Measurements from ENCODE around the gene SYT6. TPM values are rescaled to one million over a fixed set of nuclear protein-coding genes. Genes with fewer than 3 reads are reported as not detected.

The SYT6 gene
- polyA plus RNA-seq, 3 donors from 2014 or later = not detected

DNA sequence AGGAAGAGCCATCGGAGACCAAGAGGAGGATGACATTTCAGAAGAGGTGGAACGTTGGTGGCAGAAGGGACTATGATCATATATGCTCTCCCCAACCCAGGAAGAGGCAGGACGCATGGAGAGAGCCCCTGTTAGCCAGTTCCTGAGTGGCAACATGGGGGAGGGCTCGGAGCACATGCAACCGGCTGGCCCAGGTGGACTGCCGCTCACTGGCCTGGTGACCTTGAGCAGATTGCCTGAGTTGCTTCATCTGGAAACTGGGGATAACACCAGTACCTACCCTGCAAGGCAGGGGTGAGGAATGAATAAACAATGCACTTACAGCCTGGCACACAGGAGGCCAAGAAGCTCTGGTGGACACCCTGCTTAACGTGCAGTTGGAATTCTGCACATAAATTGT lies 29.0 kb downstream of the SYT6 start:
- peak overlapping the region in 2 of 6 donors; percentile 43 to 65 for H3K27ac Mint-ChIP-seq
- peaks cover 0 to 2% (median 0%) of the 10 kb centered on the region in 6 donors for H3K9me3 Mint-ChIP-seq
- no peak overlapping the region for H3K4me3 Mint-ChIP-seq
- H3K27me3 Mint-ChIP-seq (ENCODE audit: low read depth in 3 of 3) = peaks cover 0 to 2% (median 0%) of the 10 kb centered on the region in 3 donors
- DNase-seq = no peak
- peaks cover 27 to 33% of the 10 kb centered on the region in 2 donors for H3K4me1 Mint-ChIP-seq
- H3K36me3 Mint-ChIP-seq = peaks cover 0 to 4% (median 0%) of the 10 kb centered on the region in 3 donors

DNA sequence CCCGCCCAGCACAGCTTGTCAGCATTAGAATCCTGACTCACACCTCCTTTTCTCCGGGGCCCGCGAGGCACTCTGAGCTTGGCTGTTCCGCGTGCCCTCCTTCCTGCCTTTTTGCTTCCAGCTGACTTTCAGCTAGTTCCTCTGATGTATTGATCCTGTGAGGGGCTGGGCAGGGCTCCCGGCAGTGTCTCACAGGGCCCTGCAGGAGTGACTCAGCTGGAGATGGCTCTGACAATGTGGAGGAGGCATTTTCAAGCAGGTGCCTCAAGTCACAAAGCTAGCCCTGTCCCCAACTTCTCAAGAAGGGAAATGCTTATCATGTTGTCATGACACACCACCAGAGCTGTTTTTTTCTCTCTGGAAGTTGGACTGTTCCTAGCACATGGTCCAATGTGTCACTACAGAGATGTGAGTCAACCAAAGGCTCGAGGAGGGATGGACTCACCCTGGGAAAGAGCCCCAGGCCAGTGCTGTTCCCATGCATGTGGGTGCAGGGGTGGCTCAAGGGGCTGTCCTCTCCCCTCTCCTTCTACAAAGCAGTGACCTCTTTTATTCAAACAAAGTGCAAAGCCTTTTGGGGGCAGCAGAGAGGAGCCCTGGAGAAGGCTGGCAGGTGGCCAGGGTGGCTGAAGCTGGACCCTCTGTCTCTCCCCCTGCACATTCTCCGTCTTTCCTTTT lies 30.6 kb downstream of the SYT6 start:
- Mint-ChIP-seq H3K4me3 (no peak overlapping the region), H3K27ac (no peak overlapping the region), H3K36me3 (peaks cover 0 to 4% (median 0%) of the 10 kb centered on the region in 3 donors), H3K9me3 (no peaks in the 10 kb centered on the region), H3K4me1 (peaks cover 14 to 17% of the 10 kb centered on the region in 2 donors), H3K27me3 (ENCODE audit: low read depth in 3 of 3) (peaks cover 0 to under 1% (median 0%) of the 10 kb centered on the region in 3 donors)
- DNase-seq = no peak

DNA sequence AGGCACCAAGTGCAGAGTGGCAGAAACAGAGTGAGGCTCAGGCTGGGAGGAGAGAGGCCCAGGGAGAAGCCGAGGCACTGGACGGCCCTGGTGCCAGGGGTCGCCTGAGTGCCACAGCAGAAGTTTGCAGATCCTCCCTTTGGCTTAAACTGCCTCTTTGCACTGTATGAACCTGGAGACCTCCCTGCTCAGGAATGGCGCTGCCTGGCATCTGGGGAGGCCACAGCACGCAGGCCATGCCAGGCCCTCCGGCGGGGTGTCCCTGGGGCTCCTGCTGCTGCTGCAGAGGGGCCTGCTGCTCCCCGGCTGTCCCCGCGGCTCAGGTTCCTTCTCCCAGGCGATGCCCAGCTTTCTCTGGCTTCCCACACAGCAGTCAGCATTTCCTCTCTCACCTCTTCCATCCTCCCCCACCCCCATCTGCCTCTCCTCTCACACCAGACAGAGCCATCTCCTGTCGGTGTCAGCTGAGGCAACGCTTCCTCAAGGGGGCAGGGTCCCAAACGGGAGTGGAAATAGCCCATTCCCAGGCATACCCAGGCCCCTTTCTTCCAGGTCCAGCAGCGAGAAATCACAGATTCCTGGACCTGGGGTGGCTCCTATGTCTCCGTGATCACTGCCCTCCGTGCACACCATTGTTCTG lies 35.2 kb downstream of the SYT6 start:
- peaks cover 12 to 17% of the 10 kb centered on the region in 2 donors for H3K4me1 Mint-ChIP-seq
- H3K27me3 Mint-ChIP-seq (ENCODE audit: low read depth in 3 of 3) = peaks cover 0 to 2% (median 0%) of the 10 kb centered on the region in 3 donors
- H3K9me3 Mint-ChIP-seq = no peaks in the 10 kb centered on the region
- no peak overlapping the region for H3K27ac Mint-ChIP-seq
- DNase-seq = no peak
- peaks cover 0 to 4% (median 0%) of the 10 kb centered on the region in 3 donors for H3K36me3 Mint-ChIP-seq
- no peak overlapping the region for H3K4me3 Mint-ChIP-seq

DNA sequence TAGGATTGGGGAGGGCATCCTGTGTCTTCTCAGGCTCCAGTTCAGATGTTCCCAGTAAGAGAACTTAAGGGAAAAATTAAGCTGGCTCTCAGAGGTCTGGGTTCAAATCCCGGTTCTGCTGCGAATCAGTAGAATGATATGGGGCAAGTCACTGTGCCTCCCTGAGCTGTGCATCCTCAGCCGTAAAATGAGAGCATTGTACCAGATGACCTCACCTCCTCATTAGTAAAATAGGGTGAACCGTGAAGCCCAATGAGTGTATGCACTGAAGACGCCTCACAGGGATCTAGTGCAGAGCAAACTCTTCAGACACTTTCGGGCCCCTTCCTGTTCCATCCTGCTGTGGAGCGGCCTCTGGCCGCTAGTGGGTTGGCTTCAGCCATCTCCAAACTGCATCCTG lies 36.0 kb downstream of the SYT6 start:
- no peak overlapping the region for H3K27ac Mint-ChIP-seq
- no peaks in the 10 kb centered on the region for H3K9me3 Mint-ChIP-seq
- H3K27me3 Mint-ChIP-seq (ENCODE audit: low read depth in 3 of 3) = peaks cover 0 to 2% (median 0%) of the 10 kb centered on the region in 3 donors
- DNase-seq = no peak
- peaks cover 20 to 25% of the 10 kb centered on the region in 2 donors for H3K4me1 Mint-ChIP-seq
- no peak overlapping the region for H3K4me3 Mint-ChIP-seq
- peaks cover 0 to 4% (median 0%) of the 10 kb centered on the region in 3 donors for H3K36me3 Mint-ChIP-seq

DNA sequence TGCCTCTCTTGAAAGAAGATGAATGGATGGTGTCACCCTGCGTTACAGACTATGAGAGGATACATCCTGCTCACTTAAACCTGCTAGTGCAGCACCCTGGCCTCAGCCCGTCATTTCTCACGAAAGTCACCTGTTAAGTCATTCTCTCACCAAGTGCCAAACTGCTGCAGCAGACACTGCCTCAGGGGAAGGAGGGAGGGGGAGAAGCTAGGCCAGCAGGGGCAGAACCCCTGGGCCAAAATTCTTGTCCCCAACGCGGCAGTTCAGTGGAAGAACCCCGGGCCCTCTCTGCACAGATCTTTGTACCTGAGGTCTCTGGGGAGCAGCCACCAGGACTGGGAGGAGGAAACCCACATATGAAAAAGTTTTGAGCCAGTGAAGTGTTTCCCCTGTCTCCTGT lies 37.6 kb downstream of the SYT6 start:
- Mint-ChIP-seq H3K36me3 (peaks cover 0 to 4% (median 0%) of the 10 kb centered on the region in 3 donors), H3K4me1 (peaks cover 27 to 33% of the 10 kb centered on the region in 2 donors), H3K27me3 (ENCODE audit: low read depth in 3 of 3) (peaks cover 0 to 4% (median 3%) of the 10 kb centered on the region in 3 donors), H3K27ac (no peak overlapping the region), H3K9me3 (no peaks in the 10 kb centered on the region), H3K4me3 (no peak overlapping the region)
- DNase-seq = no peak

GRCh38 chr1:114114185-114115094 lies 39.2 kb downstream of the SYT6 start:
- Mint-ChIP-seq H3K36me3 (no peaks in the 10 kb centered on the region), H3K9me3 (no peaks in the 10 kb centered on the region), H3K4me1 (peaks cover 27 to 33% of the 10 kb centered on the region in 2 donors), H3K27me3 (ENCODE audit: low read depth in 3 of 3) (peaks cover 0 to 5% (median 3%) of the 10 kb centered on the region in 3 donors), H3K4me3 (peak overlapping the region in 3 of 5 donors; percentile 4 to 33 (median 19)), H3K27ac (peak overlapping the region in 2 of 6 donors; percentile 13 to 18)
- no peak for DNase-seq

DNA sequence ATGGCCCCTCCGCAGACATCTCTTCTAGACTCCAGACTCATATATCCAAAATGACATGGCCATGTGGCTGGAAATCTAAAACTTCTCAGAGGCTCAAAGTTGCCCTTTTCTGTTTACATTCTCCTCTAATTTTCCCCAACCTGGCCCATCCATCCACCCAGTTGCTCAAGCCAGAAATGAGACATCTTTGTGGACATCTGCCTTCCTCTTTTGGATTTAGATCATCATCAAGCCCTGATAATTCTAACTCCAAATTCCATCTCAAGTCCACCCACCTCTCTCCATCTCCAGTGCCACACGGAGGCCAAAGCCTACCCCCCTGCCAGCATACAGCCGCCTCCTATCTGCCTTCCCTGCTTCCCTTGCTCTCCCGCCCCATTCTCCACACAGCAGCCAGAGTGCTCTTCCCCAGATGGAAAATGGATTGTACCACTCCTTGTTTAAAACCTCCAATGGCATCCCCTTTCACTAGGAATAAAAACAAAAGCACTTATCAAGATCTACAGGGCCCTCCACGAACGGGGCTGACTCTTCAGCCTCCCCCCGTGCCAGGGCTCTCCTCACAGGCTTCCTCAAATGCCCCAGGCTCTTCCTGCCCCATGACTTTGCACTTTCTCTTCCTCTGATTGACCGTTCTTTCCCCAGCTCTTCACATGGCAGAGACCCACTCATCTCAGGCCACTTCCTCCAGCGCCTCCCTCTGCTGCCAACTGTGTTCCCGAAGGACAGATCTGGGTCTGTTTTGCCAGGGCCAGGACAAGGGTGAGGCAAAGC lies 40.1 kb downstream of the SYT6 start:
- Mint-ChIP-seq H3K27me3 (ENCODE audit: low read depth in 3 of 3) (peaks cover 0 to 5% (median 3%) of the 10 kb centered on the region in 3 donors), H3K4me1 (peaks cover 27 to 33% of the 10 kb centered on the region in 2 donors), H3K4me3 (peak overlapping the region; percentile 3 to 47 (median 33)), H3K36me3 (no peaks in the 10 kb centered on the region), H3K27ac (peak overlapping the region in 4 of 6 donors; percentile 10 to 73 (median 15)), H3K9me3 (no peaks in the 10 kb centered on the region)
- DNase-seq = no peak

DNA sequence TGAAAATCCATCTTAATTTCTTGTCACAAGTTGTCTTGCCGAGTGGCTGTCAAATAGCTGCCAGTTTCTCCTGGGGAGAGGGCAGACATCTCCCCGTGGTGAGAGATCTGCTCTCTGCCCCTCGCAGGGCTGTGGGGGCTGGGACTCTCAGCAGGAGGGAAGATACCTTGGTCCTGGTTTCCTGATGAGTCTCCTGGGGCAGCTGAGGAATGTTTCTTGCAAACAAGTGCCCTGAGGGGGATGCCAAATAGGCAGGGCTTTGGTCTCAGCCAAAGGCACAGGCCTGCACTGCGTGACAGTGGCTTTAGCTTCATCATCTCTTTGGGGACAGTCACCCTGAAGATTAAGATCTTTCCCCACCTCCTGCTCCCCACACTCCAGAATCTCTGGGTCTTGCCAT lies 40.9 kb downstream of the SYT6 start:
- peaks cover 27 to 33% of the 10 kb centered on the region in 2 donors for H3K4me1 Mint-ChIP-seq
- H3K4me3 Mint-ChIP-seq = peak overlapping the region in 4 of 5 donors; percentile 3 to 47 (median 34)
- no peak for DNase-seq
- no peaks in the 10 kb centered on the region for H3K36me3 Mint-ChIP-seq
- H3K27ac Mint-ChIP-seq = peak overlapping the region in 1 of 6 donors; percentile 73
- H3K9me3 Mint-ChIP-seq = no peaks in the 10 kb centered on the region
- peaks cover 0 to 5% (median 3%) of the 10 kb centered on the region in 3 donors for H3K27me3 Mint-ChIP-seq (ENCODE audit: low read depth in 3 of 3)

GRCh38 chr1:114111731-114112641 lies 41.7 kb downstream of the SYT6 start:
- Mint-ChIP-seq H3K36me3 (no peaks in the 10 kb centered on the region), H3K27ac (peak overlapping the region in 1 of 6 donors; percentile 20), H3K4me1 (peaks cover 27 to 33% of the 10 kb centered on the region in 2 donors), H3K9me3 (no peaks in the 10 kb centered on the region), H3K4me3 (no peak overlapping the region), H3K27me3 (ENCODE audit: low read depth in 3 of 3) (peaks cover 0 to 5% (median 3%) of the 10 kb centered on the region in 3 donors)
- no peak for DNase-seq

DNA sequence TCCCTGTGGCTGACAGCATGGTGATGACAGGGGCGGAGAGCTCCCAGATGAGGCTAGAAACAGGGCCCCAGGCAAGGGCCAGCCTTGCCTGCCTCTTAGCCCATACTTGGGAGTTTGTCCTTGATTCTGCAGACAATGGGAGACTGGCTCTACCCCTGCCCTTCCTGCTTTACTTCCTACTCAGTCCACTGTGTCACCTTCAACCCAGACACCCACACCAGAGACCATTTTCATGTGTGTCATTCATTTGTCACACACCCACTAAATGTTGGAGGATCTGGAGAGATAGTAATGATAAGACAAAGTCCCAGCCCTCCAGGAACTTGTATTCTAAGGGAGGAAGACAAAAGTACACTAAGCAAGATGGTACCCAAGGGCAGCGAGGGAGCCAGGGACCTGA lies 43.7 kb downstream of the SYT6 start:
- peaks cover 0 to 5% (median 5%) of the 10 kb centered on the region in 3 donors for H3K27me3 Mint-ChIP-seq (ENCODE audit: low read depth in 3 of 3)
- DNase-seq = no peak
- no peaks in the 10 kb centered on the region for H3K36me3 Mint-ChIP-seq
- no peaks in the 10 kb centered on the region for H3K9me3 Mint-ChIP-seq
- H3K4me3 Mint-ChIP-seq = no peak overlapping the region
- peaks cover 27 to 31% of the 10 kb centered on the region in 2 donors for H3K4me1 Mint-ChIP-seq
- no peak overlapping the region for H3K27ac Mint-ChIP-seq

DNA sequence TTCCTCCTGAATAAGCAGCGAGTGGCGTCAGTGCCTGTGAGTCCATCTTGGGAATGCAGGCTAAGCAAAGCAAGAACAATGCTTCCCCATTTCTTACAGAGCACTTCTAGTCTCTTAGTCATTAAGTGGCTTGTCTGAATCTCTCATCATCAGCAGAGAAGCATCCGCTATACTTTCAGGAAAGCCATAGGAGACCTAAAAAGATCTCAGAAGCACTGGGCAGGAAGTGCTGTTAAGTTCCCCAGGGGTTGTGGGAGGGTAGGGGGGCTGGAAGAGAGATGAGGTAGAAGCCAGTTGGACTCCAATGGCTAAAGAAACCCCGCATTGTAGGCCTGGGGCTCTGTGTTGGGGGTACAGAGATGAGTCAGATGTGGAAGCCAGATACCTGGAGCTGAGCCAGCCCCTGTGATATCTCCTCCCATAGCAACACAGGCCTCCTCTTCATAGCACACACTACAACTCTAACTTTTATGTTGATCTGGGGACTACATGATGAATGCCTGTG lies 44.9 kb downstream of the SYT6 start:
- no peak for DNase-seq
- Mint-ChIP-seq H3K9me3 (no peaks in the 10 kb centered on the region), H3K36me3 (no peaks in the 10 kb centered on the region), H3K4me1 (peaks cover 28% of the 10 kb centered on the region in 2 donors), H3K27me3 (ENCODE audit: low read depth in 3 of 3) (peaks cover 0 to 7% (median 5%) of the 10 kb centered on the region in 3 donors), H3K27ac (no peak overlapping the region), H3K4me3 (no peak overlapping the region)
